ENCODE measurements around the gene TMEM88. TPM values are rescaled to one million over a fixed set of nuclear protein-coding genes. Genes with fewer than 3 reads are reported as not detected.

The TMEM88 gene
- total and polyA plus RNA-seq, 2 of the 13 experiments (the other 11 are each of a cell fraction or from before 2014, with no cell fraction given) = 0.31 to 0.66 TPM

GRCh38 chr17:7843536-7844291, 11.2 kb upstream of the TMEM88 start (continued):
- TF ChIP-seq, protein P1, sequence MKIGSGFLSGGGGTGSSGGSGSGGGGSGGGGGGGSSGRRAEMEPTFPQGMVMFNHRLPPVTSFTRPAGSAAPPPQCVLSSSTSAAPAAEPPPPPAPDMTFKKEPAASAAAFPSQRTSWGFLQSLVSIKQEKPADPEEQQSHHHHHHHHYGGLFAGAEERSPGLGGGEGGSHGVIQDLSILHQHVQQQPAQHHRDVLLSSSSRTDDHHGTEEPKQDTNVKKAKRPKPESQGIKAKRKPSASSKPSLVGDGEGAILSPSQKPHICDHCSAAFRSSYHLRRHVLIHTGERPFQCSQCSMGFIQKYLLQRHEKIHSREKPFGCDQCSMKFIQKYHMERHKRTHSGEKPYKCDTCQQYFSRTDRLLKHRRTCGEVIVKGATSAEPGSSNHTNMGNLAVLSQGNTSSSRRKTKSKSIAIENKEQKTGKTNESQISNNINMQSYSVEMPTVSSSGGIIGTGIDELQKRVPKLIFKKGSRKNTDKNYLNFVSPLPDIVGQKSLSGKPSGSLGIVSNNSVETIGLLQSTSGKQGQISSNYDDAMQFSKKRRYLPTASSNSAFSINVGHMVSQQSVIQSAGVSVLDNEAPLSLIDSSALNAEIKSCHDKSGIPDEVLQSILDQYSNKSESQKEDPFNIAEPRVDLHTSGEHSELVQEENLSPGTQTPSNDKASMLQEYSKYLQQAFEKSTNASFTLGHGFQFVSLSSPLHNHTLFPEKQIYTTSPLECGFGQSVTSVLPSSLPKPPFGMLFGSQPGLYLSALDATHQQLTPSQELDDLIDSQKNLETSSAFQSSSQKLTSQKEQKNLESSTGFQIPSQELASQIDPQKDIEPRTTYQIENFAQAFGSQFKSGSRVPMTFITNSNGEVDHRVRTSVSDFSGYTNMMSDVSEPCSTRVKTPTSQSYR (CRISPR knock-in tag; IDR thresholded peaks at IDR 0.05; ENCODE audit: borderline replicate concordance) = no peak; the same call in 1 of the 2 replicates
- TF ChIP-seq ZC3H4 (CRISPR knock-in tag; IDR thresholded peaks at IDR 0.05; ENCODE audit: borderline replicate concordance) (no peak), ZBTB8A (CRISPR knock-in tag; IDR thresholded peaks at IDR 0.05; ENCODE audit: borderline replicate concordance, low read depth) (no peak), ZSCAN21 (CRISPR knock-in tag; IDR thresholded peaks at IDR 0.05; ENCODE audit: borderline replicate concordance) (peak; percentile 58; the same call in 1 of the 2 replicates), ZBTB7B (CRISPR knock-in tag; IDR thresholded peaks at IDR 0.05) (no peak), ZNF567 (CRISPR knock-in tag; IDR thresholded peaks at IDR 0.05; ENCODE audit: borderline replicate concordance) (no peak), YEATS2 (CRISPR knock-in tag; IDR thresholded peaks at IDR 0.05; ENCODE audit: borderline replicate concordance) (no peak), CHD4 (IDR thresholded peaks at IDR 0.05; ENCODE audit: borderline replicate concordance, low read length) (peak; percentile 80), POGK (CRISPR knock-in tag; conservative IDR thresholded peaks at IDR 0.05) (no peak), ZNF589 (CRISPR knock-in tag; conservative IDR thresholded peaks at IDR 0.05) (peak; percentile 70; the same call in 1 of the 2 replicates), ZFY (CRISPR knock-in tag; IDR thresholded peaks at IDR 0.05) (no peak), SP2 (CRISPR knock-in tag; IDR thresholded peaks at IDR 0.05) (peak; percentile 50), NR2C2 (CRISPR knock-in tag; IDR thresholded peaks at IDR 0.05; ENCODE audit: borderline replicate concordance) (no peak), ZNF124 (CRISPR knock-in tag; IDR thresholded peaks at IDR 0.05) (no peak; the same call in 1 of the 2 replicates), TOPORS (CRISPR knock-in tag; IDR thresholded peaks at IDR 0.05) (0 out of 2 replicates have a peak, but pooled peaks have one; percentile 7)
- TF ChIP-seq, protein P2, sequence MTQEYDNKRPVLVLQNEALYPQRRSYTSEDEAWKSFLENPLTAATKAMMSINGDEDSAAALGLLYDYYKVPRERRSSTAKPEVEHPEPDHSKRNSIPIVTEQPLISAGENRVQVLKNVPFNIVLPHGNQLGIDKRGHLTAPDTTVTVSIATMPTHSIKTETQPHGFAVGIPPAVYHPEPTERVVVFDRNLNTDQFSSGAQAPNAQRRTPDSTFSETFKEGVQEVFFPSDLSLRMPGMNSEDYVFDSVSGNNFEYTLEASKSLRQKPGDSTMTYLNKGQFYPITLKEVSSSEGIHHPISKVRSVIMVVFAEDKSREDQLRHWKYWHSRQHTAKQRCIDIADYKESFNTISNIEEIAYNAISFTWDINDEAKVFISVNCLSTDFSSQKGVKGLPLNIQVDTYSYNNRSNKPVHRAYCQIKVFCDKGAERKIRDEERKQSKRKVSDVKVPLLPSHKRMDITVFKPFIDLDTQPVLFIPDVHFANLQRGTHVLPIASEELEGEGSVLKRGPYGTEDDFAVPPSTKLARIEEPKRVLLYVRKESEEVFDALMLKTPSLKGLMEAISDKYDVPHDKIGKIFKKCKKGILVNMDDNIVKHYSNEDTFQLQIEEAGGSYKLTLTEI (CRISPR knock-in tag; conservative IDR thresholded peaks at IDR 0.05) = no peak
- TF ChIP-seq, protein P3, sequence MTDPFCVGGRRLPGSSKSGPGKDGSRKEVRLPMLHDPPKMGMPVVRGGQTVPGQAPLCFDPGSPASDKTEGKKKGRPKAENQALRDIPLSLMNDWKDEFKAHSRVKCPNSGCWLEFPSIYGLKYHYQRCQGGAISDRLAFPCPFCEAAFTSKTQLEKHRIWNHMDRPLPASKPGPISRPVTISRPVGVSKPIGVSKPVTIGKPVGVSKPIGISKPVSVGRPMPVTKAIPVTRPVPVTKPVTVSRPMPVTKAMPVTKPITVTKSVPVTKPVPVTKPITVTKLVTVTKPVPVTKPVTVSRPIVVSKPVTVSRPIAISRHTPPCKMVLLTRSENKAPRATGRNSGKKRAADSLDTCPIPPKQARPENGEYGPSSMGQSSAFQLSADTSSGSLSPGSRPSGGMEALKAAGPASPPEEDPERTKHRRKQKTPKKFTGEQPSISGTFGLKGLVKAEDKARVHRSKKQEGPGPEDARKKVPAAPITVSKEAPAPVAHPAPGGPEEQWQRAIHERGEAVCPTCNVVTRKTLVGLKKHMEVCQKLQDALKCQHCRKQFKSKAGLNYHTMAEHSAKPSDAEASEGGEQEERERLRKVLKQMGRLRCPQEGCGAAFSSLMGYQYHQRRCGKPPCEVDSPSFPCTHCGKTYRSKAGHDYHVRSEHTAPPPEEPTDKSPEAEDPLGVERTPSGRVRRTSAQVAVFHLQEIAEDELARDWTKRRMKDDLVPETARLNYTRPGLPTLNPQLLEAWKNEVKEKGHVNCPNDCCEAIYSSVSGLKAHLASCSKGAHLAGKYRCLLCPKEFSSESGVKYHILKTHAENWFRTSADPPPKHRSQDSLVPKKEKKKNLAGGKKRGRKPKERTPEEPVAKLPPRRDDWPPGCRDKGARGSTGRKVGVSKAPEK (CRISPR knock-in tag; IDR thresholded peaks at IDR 0.05; ENCODE audit: borderline replicate concordance) = no peak

Data from HepG2 (cell line).